Measurements from ENCODE around the gene MAU2. TPM values are rescaled to one million over a fixed set of nuclear protein-coding genes. Genes with fewer than 3 reads are reported as not detected.

Gene MAU2
- total and polyA plus RNA-seq, 10 of the 15 experiments (the other 5 are each of a cell fraction or from before 2014, with no cell fraction given), result 1.8 to 47.2 (median 22.1) TPM

DNA sequence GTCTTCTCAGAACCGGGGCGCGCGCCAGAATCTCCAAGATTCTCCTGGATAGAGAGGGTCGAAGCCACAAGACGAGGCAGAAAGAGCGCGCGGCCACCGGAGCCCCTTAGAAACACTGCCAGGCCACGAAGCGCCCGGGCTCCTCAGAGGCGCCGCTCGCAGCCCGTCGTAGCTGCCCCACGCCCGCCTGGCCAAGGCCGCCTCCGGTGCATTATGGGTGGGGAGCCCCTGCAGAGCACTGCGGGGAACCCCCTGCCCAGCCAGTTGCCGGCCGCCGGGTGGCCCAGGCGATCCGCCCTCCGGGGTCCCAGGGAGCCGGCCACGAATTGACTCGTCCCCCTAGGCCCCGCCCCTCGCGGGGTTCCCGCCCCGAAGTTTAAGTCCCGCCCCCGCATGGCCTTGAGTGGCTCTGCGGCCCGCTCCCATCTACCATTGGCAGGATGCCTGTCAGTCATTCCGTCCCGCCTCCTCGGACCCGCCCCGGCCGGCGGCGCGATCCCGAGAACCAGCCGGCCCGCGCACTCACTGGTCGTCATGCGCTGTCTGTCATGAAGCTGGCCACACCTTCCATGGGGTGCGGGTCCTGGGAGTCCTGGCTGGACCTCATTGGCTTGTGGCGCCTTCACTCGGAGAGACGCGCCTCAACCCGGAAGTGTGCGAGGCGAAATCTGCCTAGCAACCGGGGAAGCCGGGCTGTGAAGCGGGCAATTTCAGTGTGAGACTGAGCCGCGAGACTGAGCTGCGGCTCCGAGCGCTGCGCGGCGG is 64.7 kb downstream of the MAU2 start (continued):
- TF ChIP-seq BRCA1 (IDR thresholded peaks at IDR 0.05; ENCODE audit: low read depth, low read length) (0 out of 2 replicates have a peak, but pooled peaks have one; percentile 21), HDGF (IDR thresholded peaks at IDR 0.05) (peak; percentile 90), SUZ12 (IDR thresholded peaks at IDR 0.05; ENCODE audit: unreplicated experiment) (no peak)

DNA sequence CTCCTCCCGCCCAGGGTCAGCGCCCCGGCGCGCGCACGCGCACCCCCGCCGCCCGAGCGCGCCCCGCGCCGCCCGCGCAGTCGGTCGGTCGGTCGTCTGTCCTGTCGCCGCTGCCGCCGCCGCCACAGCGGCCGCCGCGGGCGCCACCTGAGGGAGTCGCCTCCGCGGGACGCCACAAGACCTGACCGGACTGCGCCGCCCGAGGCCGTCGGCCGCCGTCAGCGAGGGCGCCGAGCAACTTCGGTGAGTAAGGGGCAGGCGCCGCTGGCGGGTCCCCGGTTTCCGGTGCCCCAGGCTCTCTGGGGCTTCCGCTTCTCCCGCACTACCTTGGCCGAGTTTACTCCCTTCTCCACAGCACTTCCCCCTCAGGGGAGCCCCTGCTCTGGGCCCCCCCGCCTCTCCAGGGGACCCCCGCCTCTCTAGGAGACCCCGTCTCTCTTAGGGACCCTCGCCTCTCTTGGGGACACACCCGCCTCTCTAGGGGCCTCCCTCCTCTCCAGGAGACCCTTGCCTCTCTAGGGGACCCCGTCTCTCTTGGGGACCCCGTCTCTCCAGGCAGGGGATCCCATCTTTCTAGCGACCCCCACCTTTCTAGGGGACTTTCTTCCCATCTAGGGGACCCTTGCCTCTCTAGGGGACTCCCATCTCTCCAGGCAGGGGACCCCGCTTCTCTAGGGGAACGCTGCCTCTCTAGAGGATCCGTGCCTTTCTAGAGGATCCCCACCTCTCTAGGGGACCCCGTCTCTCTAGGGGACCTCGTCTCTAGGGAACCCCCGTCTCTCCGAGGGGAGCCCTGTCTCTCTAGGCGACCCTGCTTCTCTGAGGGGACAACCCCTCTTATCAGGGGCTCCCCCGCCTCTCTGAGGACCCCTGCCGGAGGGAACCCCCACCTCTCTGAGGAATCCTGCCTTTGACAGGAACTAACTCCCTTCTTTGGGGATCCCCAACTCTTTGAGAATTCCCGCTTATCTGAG is 65.6 kb downstream of the MAU2 start:
- H3K36me3 ChIP-seq (ENCODE audit: control insufficient read depth in 2 of 2, insufficient read depth in 2 of 2, low read length in 1 of 2), result no peaks in the 10 kb centered on the region
- BruUV-seq (replicated peaks), result no TSS peak
- no peaks in the 10 kb centered on the region for H3K27me3 ChIP-seq (replicated peaks in 1 of 2; ENCODE audit: control insufficient read depth in 2 of 2, insufficient read depth in 2 of 2, low read length in 1 of 2)
- H4K20me1 ChIP-seq (ENCODE audit: control insufficient read depth, insufficient read depth), result no peaks in the 10 kb centered on the region
- H3K79me2 ChIP-seq (ENCODE audit: control insufficient read depth, insufficient read depth, low read length), result peaks cover 37% of the 10 kb centered on the region
- ChIA-PET RAD21 (ENCODE audit: unreplicated experiment) (interaction anchor here (1.0 to 2.4 kb wide), 7 partner anchors 11 to 103 kb away, joined by 3 to 23 read pairs (median 10); partner anchors contain the start of gene GATAD2A), SMC1A (ENCODE audit: uncharacterized antibody, unreplicated experiment) (interaction anchor here (0.7 to 1.4 kb wide), 4 partner anchors 11 to 104 kb away, joined by 3 to 10 read pairs (median 4); partner anchors contain the start of gene GATAD2A), POLR2A (interaction anchor here (1.0 to 1.9 kb wide), 2 partner anchors 20 to 193 kb away, joined by 4 to 16 read pairs; partner anchors contain the start of gene GATAD2A), CTCF (interaction anchor here (0.5 to 1.9 kb wide), 7 partner anchors 18 to 346 kb away, joined by 3 to 20 read pairs (median 3); no protein-coding TSS in a partner anchor)
- FAIRE-seq, result no peak
- in situ Hi-C loops (cut with MboI), result no loop called here
- peak; percentile 0 for ATAC-seq
- peak overlapping the region; percentile 99 for H3K4me3 ChIP-seq
- peak overlapping the region; percentile 96 for H3K9ac ChIP-seq (ENCODE audit: control insufficient read depth, insufficient read depth, low read length)
- peak overlapping the region; percentile 66 for H2AFZ ChIP-seq (ENCODE audit: control insufficient read depth, low read depth, low read length)
- intact Hi-C loops (cut with micrococcal nuclease; ENCODE audit: unreplicated experiment), result loop anchor here (1.0 to 5.0 kb wide), 3 partner anchors 21 to 103 kb away; no protein-coding TSS in a partner anchor
- no peaks in the 10 kb centered on the region for H3K9me3 ChIP-seq (replicated peaks; ENCODE audit: control insufficient read depth, insufficient read depth, low read length)
- H3K4me1 ChIP-seq (ENCODE audit: control insufficient read depth, insufficient read depth, low read length), result peaks cover 16% of the 10 kb centered on the region
- 2% methylated on average over 43 of the region's 75 CpGs for WGBS (ENCODE audit: insufficient coverage, insufficient replicate concordance, low lambda C conversion rate, missing lambda C conversion rate)
- H3K4me2 ChIP-seq (ENCODE audit: control insufficient read depth, insufficient read depth), result peak overlapping the region; percentile 94
- no peak for DNase-seq (ENCODE audit: low read depth, low spot score)
- peak overlapping the region; percentile 89 for H3K27ac ChIP-seq (ENCODE audit: control insufficient read depth, insufficient read depth)
- TF ChIP-seq, protein P1, sequence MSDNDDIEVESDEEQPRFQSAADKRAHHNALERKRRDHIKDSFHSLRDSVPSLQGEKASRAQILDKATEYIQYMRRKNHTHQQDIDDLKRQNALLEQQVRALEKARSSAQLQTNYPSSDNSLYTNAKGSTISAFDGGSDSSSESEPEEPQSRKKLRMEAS (IDR thresholded peaks at IDR 0.05; ENCODE audit: low read depth, low read length), result 0 out of 2 replicates have a peak, but pooled peaks have one; percentile 1
- 0 out of 2 replicates have a peak, but pooled peaks have one; percentile 23 for TF ChIP-seq NBN (IDR thresholded peaks at IDR 0.05)
- no peak for TF ChIP-seq CHD2 (IDR thresholded peaks at IDR 0.05; ENCODE audit: borderline replicate concordance, low read depth, low read length)
- peak; percentile 68; the same call in 1 of the 2 replicates for TF ChIP-seq GATAD2B (conservative IDR thresholded peaks at IDR 0.05; ENCODE audit: low read depth)
- TF ChIP-seq NR2F1 (conservative IDR thresholded peaks at IDR 0.05), result peak; percentile 65
- no peak for TF ChIP-seq SMC3 (IDR thresholded peaks at IDR 0.05; ENCODE audit: borderline replicate concordance, low read length)
- TF ChIP-seq BACH1 (IDR thresholded peaks at IDR 0.05; ENCODE audit: borderline replicate concordance), result peak; percentile 71
- peak; percentile 45 for TF ChIP-seq IKZF1 (conservative IDR thresholded peaks at IDR 0.05)
- peak; percentile 89; the same call in 1 of the 2 replicates for TF ChIP-seq LARP7 (IDR thresholded peaks at IDR 0.05)
- TF ChIP-seq SPI1 (IDR thresholded peaks at IDR 0.05; ENCODE audit: borderline replicate concordance, insufficient read depth, low read depth, low read length), result 0 out of 2 replicates have a peak, but pooled peaks have one; percentile 1
- TF ChIP-seq, protein P2, sequence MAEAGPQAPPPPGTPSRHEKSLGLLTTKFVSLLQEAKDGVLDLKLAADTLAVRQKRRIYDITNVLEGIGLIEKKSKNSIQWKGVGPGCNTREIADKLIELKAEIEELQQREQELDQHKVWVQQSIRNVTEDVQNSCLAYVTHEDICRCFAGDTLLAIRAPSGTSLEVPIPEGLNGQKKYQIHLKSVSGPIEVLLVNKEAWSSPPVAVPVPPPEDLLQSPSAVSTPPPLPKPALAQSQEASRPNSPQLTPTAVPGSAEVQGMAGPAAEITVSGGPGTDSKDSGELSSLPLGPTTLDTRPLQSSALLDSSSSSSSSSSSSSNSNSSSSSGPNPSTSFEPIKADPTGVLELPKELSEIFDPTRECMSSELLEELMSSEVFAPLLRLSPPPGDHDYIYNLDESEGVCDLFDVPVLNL (IDR thresholded peaks at IDR 0.05; ENCODE audit: low read depth, low read length), result no peak
- TF ChIP-seq SMARCA5 (IDR thresholded peaks at IDR 0.05), result peak; percentile 88
- TF ChIP-seq SRF (IDR thresholded peaks at IDR 0.05; ENCODE audit: low read depth in 2 of 2, low read length in 2 of 2), result peak in 1 of 2 experiments; percentile 72; a peak in 2 of 4 replicates
- TF ChIP-seq BCL11A (IDR thresholded peaks at IDR 0.05; ENCODE audit: low read depth, low read length), result no peak
- peak; percentile 52; the same call in 1 of the 2 replicates for TF ChIP-seq POLR2AphosphoS5 (IDR thresholded peaks at IDR 0.05; ENCODE audit: low read length)
- no peak for TF ChIP-seq RAD21 (IDR thresholded peaks at IDR 0.05; ENCODE audit: insufficient read depth, low read depth, low read length)
